Lung (tissue), 12 donors: Measurements from ENCODE around the gene FTH1. TPM values are rescaled to one million over a fixed set of nuclear protein-coding genes. Genes with fewer than 3 reads are reported as not detected.

Source experiments
- ATAC-seq: fragments of 200-7000 bp; cut with Tn5 transposase; one replicate; pipeline ENCODE4 v1.9.1; 2020; ENCODE audit warnings: moderate number of reproducible peaks; ENCODE audit not compliant: insufficient read depth, low FRiP score
- DNase-seq, 3 donors: peaks; one replicate each; pipeline ENCODE4 v3.0.0-alpha.2; 2013 to 2017
- H3K27ac ChIP-seq, 2 donors: one replicate each; pipeline ENCODE4 v1.5.1; 2013; ENCODE audit warnings: mild to moderate bottlenecking in 2 of 2, moderate library complexity in 2 of 2, control low read depth in 1 of 2, inconsistent platforms in 1 of 2, low read depth in 1 of 2, low read length in 1 of 2
- H3K27me3 ChIP-seq, 3 donors: one replicate each; pipeline ENCODE4 v1.5.1; 2013; ENCODE audit warnings: low read length in 2 of 3; ENCODE audit not compliant: control insufficient read depth in 3 of 3, insufficient read depth in 3 of 3
- H3K36me3 ChIP-seq, 4 donors: one replicate each; pipeline ENCODE4 v1.5.1; 2013; ENCODE audit warnings: low read length in 4 of 4, mild to moderate bottlenecking in 1 of 4, moderate library complexity in 1 of 4; ENCODE audit not compliant: control insufficient read depth in 4 of 4, insufficient read depth in 4 of 4
- H3K4me1 ChIP-seq, 5 donors: one replicate each; pipeline ENCODE4 v1.5.1; 2013; ENCODE audit warnings: low read length in 5 of 5, mild to moderate bottlenecking in 2 of 5, moderate library complexity in 1 of 5; ENCODE audit not compliant: control insufficient read depth in 5 of 5, insufficient read depth in 5 of 5
- H3K4me3 ChIP-seq: one replicate; pipeline ENCODE4 v1.5.1; 2013; ENCODE audit warnings: mild to moderate bottlenecking, control low read depth, moderate library complexity
- H3K9ac ChIP-seq, 2 donors: one replicate each; pipeline ENCODE4 v1.5.1; 2013; ENCODE audit warnings: low read length in 2 of 2, control low read depth in 1 of 2; ENCODE audit not compliant: insufficient read depth in 1 of 2
- H3K9me3 ChIP-seq, 4 donors: one replicate each; pipeline ENCODE4 v1.5.1; 2013; ENCODE audit warnings: low read length in 3 of 4, mild to moderate bottlenecking in 1 of 4, moderate library complexity in 1 of 4; ENCODE audit not compliant: control insufficient read depth in 4 of 4, insufficient read depth in 3 of 4
- WGBS, 2 donors: extraction: QIAGEN DNeasy Blood & Tissue Kit; methylation state at CpG; one replicate each; pipeline ENCODE4 v1.1.7; 2013; 5-methylcytosine and 5-hydroxymethylcytosine counted together
- polyA plus RNA-seq, 2 donors: library from polyadenylated mRNA; stranded (reverse); fragments of 200-250 nt; gene quantifications; one replicate each; pipeline ENCODE4 v1.2.1, GENCODE V29; 2013
- total RNA-seq, 2 donors: library from RNA; depleted of rRNA in 1 of 2; stranded (reverse); fragments of >200 nt in 1 of 2; gene quantifications; one replicate each; pipeline ENCODE4 v1.2.1, GENCODE V29; 2014 to 2021
- TF ChIP-seq, protein P1 (sequence below): IDR thresholded peaks from 2 replicates; pipeline ENCODE4 v1.5.1; 2012; ENCODE audit warnings: mild to moderate bottlenecking; ENCODE audit errors: control extremely low read depth, extremely low read depth
- donor health status: control.
- donor health status: control.
- donor health status: Bipolar disorder and iron deficiency.
- donor health status: healthy.
- donor health status: DM: yes; HTN: yes; CAD: no.

The FTH1 gene
- total and polyA plus RNA-seq, 4 donors, result 1,737 to 24,273 (median 5,185) TPM

GRCh38 chr11:62013537-62014476, 46.4 kb upstream of the FTH1 start:
- ATAC-seq, result no peak
- no peak overlapping the region for H3K27ac ChIP-seq
- H3K9ac ChIP-seq, result no peak overlapping the region
- DNase-seq, result no peak
- H3K4me1 ChIP-seq, result no peaks in the 10 kb centered on the region
- TF ChIP-seq, protein P1, sequence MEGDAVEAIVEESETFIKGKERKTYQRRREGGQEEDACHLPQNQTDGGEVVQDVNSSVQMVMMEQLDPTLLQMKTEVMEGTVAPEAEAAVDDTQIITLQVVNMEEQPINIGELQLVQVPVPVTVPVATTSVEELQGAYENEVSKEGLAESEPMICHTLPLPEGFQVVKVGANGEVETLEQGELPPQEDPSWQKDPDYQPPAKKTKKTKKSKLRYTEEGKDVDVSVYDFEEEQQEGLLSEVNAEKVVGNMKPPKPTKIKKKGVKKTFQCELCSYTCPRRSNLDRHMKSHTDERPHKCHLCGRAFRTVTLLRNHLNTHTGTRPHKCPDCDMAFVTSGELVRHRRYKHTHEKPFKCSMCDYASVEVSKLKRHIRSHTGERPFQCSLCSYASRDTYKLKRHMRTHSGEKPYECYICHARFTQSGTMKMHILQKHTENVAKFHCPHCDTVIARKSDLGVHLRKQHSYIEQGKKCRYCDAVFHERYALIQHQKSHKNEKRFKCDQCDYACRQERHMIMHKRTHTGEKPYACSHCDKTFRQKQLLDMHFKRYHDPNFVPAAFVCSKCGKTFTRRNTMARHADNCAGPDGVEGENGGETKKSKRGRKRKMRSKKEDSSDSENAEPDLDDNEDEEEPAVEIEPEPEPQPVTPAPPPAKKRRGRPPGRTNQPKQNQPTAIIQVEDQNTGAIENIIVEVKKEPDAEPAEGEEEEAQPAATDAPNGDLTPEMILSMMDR, result no peak
- no peaks in the 10 kb centered on the region for H3K27me3 ChIP-seq
- H3K4me3 ChIP-seq, result no peak overlapping the region
- no peaks in the 10 kb centered on the region for H3K9me3 ChIP-seq
- no peaks in the 10 kb centered on the region for H3K36me3 ChIP-seq
- WGBS, 2 donors, result 88 to 93% methylated on average over 15 of the region's 15 CpGs

- H3K9ac ChIP-seq, result no peak overlapping the region
- H3K4me3 ChIP-seq, result no peak overlapping the region
- no peaks in the 10 kb centered on the region for H3K36me3 ChIP-seq
- no peak overlapping the region for H3K27ac ChIP-seq
- 84 to 89% methylated on average over 5 of the region's 5 CpGs for WGBS, 2 donors
- no peak for DNase-seq
- H3K27me3 ChIP-seq, result no peaks in the 10 kb centered on the region
- no peaks in the 10 kb centered on the region for H3K9me3 ChIP-seq
- TF ChIP-seq, protein P1, result no peak
- no peaks in the 10 kb centered on the region for H3K4me1 ChIP-seq
- no peak for ATAC-seq
Observed at GRCh38 chr11:62012832-62013461, 45.5 kb upstream of the FTH1 start.

DNA sequence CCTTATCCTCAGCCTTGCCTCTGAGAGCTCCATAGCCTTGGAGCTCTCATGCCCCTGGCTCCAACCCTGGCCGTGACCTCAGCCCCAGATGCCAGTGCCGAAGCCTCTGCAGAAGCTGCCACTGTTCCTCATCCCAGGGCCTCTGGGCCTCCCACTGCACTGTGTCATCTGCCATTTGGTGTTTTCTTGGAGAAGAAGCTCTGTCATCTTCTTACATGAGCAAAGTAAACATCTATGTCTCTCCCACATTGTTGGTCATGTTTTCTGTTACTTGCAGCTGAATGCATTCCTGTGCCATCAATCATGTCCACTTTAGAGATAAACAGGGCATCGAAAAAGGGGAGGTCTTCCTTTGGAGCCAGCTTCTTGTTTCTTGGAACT, 45.0 kb upstream of the FTH1 start:
- H3K27me3 ChIP-seq, result no peaks in the 10 kb centered on the region
- no peaks in the 10 kb centered on the region for H3K4me1 ChIP-seq
- no peaks in the 10 kb centered on the region for H3K9me3 ChIP-seq
- H3K36me3 ChIP-seq, result no peaks in the 10 kb centered on the region
- H3K4me3 ChIP-seq, result no peak overlapping the region
- ATAC-seq (no peak), DNase-seq (no peak)
- no peak overlapping the region for H3K27ac ChIP-seq
- H3K9ac ChIP-seq, result no peak overlapping the region
- TF ChIP-seq, protein P1, result no peak
- 78 to 88% methylated on average over 3 of the region's 3 CpGs for WGBS, 2 donors
